HG03342 (cell line): ENCODE data around the gene CATSPERB.
"Not testable (repeated sequence)": the region's sequence is repeated elsewhere in the genome, so short reads cannot be mapped to it uniquely, and the experiment has no call there.

Source experiments
- ATAC-seq: cut with Tn5 transposase; IDR thresholded peaks from one replicate; pipeline ENCODE4 v1.9.1; 2021; ENCODE audit warnings: mild to moderate bottlenecking, moderate library complexity; ENCODE audit not compliant: unreplicated experiment

Gene CATSPERB

DNA sequence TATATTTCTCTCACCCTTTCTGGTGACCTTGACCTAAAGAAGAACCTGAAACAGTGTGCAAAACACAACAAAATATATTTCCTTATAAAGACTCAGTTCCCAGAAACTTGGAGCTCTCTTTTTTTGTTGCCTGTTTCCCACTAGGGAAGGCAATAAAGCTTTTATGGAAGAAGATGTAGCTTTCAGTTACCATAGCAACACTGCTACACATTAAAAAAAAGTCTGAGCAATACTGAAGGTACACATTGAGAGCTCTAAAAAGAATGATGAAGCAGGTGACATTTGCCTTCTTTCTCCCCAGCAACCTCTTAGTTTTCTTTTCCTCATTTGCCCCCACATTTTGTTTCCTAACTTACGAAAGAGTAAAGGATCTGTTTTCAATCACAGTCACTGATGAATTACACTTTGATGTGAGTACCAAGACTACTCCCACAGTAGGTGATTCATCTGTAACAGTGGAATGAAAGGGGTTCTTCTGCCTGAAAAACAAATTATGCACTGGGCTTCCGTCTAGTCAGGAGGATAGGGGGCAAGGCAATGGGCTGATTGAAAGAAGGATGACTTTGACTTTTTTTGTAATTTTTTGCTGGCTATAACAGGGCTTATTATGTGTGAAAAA lies 1.1 kb upstream of the CATSPERB start:
- no peak for ATAC-seq

DNA sequence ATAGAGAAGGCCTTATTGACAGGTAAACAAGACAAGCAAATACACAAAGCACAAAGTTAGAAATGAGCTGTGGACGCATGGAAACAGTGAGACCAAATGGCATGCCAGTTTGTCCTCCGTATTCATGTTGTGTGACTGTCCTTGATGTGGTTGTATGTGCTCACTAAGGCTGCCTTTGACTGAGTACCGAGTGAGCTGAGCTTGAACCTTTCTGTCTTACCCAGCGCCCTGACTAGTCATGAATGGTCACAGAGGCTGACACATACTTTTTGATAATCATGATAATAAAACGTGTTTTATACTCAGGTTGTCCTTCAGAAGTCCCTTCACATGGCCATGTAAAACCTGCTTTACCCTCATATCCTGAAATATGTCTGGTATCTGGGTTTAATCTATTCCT lies 553 bp upstream of the CATSPERB start:
- ATAC-seq = no peak

DNA sequence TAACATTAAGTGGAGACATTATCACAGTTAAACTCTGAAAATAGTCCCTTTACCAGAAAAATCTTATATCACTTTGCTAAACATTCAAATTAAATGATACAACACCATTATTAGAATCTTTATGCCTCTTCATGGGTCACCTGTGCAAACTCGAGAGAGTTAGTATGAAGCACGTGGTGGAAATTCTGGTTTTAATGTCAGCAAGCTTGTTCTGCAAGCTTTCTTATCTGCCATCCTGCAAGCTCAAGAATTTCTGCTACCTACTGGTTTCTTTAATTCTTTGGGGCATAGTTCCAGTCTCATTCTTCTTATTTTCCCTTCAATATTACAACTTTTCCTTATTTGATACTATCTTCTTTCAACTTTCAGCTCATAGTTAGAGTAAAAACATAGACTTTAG lies 868 bp downstream of the CATSPERB start:
- ATAC-seq = no peak

DNA sequence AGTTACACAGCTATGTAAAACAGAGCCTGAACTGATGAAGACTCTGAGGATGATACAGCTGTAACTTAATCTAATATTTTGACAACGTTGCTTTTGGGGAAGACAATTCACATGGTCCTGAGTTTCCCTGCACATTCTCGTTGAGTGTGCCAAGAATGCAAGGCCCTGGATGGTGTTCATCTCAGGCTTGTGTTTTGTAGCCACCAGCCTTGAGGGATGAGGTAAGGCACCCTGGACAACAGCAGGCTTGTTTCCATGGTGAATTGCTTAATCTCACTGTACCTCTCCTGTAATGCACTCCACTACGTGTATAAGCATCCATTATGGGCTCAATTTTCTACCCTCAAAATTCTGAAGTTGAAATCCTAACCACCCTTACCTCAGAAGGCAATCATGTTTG lies 2.1 kb downstream of the CATSPERB start:
- no peak for ATAC-seq

DNA sequence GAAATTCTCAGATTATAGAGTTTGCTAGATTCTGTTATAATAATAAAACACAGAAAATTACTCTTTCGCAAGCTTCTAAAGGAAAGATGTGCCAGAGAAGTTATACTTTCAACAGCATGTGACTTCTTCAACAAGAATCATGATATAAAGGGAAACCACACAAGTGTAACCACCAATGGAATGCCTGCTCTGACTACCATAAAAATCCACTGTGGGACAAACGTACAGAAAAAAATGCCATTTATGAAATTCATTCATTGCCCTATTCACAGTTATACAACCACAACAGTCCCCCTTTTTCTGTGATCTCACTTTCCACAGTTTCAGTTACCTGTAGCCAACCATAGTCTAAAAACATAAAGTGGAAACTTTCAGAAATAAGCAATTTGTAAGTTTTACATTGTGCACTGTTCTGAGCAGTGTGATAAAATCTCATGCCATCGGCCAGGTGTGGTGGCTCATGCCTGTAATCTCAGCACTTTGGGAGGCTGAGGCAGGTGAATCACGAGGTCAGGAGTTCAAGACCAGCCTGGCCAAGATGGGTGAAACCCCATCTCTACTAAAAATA lies 3.2 kb downstream of the CATSPERB start:
- ATAC-seq = no peak

DNA sequence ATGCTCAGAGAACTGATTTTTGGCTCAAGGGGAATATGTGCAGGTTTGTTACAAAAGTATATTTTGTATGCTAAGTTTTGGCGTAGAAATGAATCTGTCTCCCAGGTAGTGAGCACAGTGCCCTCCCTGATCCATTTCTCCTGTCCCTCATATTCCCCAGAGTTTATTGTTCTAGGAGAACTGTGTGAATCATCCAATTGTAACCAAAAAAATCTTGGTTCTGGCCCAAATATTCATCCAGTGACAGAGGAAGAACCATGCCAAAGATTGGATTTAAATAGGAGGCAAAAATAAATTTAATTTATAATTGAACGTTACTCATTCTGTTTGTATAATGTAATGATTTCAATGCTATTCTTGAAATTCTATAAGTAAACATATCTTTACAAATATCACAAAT lies 4.8 kb downstream of the CATSPERB start:
- no peak for ATAC-seq

DNA sequence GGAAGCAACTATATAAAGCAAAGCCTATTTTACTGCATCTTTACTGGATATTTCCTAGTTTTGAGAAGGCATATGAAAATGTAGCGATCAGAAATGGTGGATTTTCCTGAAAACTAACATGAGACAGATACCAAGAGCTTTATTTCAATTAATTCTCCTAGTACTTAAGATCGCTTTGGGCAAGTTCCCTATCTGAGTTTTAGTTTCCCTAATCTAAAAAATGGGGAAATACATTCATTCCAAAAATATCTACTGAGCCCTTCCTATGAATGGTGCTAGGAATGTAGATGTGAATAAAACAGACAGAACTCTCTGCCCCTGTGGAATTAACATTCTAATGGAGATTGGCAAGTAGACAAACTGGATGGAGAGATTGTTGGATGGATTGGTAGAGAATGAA lies 8.4 kb downstream of the CATSPERB start:
- ATAC-seq = no peak

DNA sequence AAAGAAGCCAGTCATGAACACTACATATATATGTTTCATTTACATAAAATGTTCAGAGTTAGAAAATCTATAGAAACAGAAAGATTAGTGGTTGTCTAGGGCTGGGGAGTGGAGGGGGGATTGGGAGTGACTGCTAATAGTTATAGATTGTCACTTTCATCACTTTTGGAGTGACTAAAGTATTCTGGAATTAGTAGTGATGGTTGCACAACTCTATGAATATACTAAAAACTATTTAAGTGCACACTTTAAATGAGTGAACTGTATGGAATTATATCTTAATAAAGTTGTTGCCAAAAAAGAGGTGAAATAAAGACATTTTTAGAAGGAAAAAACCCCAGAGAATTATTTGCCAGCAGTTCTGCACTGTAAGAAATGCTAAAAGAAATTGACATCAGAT lies 9.5 kb downstream of the CATSPERB start:
- ATAC-seq = no peak

DNA sequence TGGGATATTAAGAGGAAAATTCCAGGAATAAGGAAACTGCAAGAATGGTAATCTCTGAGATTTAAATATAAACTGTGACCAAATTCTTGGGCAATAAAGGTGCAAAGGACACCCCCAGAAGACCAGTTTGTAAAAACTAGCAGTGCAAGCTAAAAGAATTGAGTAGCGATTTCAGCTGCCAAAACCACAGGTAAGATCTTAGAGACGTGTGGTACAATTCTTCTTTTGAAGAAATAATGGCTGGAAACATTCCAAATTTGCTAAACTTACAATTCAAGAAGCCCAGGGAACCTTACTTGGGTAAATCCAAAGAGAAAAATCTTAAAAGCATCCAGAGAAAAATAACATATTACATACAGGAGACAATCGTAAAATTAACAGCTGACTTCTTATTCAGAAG lies 12.0 kb downstream of the CATSPERB start:
- no peak for ATAC-seq

DNA sequence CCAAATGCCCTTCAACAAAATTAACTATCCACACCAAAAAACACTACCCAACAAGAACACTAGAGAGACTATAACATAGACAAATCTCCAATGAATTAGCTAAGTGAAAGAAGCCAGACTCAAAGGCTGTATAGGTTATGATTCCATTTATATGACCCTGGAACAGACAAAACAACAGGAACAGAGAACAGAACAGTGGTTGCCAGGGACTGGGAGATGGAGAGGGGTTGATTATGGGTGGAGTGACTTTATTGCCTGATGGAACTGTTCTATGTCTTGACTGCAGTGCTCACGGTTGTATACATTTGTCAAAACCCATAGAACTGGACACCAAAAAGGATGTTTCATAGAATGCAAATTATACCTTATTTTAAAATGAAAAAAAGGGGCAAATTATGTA lies 14.9 kb downstream of the CATSPERB start:
- ATAC-seq = no peak

DNA sequence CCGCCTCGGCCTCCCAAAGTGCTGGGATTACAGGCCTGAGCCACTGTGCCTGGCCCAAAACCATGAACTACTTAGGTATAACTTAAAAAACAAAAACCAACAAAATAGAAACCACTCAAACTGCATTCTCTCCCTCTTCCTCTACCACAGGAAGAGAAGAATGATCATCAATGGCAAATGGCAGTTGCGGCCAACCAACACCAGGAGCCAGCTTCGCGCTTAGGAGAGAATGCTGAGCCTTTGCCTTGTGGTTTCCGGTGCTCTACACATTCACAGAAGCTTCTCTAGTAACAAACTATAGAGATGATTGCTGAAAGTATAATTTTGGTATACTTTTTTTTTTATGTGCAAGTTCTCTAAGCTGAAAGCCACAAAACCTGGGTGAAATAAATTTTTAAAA lies 17.1 kb downstream of the CATSPERB start:
- no peak for ATAC-seq

DNA sequence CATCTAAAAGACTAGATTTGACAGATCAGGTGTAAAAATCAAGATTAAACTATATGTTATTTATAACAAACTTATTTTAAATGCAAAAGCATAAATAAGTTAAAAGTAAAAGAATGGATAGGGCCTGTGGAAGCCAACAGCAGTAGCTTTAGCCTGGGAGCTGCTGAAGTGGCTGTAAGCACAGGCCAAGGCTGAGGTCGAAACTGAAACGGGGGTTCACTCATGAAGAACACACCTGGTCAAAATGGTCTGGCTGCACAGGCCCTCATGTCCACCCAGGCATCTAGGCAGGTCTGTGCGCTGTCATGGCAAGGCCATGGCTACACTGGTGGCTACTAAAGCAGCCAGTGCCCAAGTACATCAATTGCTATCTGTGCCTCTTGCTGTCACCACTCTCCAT lies 23.1 kb downstream of the CATSPERB start:
- no peak for ATAC-seq

DNA sequence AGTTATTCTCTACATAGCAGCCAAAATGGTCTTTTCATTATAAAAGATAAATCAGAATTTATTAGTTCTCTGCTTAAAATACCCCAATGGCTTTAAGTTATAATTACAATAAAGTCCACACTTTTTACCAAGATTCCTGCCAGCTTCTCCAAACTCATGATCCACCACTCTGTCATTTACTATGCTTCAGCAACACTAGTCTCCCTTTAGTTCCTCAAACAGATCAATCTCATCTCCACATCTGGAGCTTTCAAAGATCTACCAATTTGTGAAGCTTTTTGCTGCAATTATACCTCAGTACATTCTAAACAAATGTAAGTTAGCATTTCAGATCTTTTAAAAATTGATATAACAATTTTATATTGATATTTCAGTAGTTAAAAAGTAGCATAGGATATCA lies 24.9 kb downstream of the CATSPERB start:
- ATAC-seq = no peak

DNA sequence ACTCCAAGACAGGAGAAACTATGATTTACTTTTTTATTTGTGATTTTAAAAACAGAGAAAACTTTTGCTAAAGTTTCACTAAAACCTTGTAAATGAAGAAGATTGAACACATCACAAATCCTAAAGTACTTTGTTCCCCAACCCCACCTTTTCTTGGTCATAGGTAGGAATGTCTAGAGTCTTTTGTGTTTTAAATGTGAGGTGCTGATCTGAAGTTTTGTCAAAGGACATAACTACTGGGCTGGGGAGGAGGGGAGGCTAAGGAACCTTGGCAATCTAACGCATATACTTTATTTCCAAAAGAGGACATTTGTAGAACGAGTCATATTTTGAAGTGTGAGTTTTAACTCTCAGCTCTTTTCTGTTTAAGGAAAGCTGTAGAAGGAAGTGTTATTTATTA lies 37.2 kb downstream of the CATSPERB start:
- ATAC-seq = no peak

DNA sequence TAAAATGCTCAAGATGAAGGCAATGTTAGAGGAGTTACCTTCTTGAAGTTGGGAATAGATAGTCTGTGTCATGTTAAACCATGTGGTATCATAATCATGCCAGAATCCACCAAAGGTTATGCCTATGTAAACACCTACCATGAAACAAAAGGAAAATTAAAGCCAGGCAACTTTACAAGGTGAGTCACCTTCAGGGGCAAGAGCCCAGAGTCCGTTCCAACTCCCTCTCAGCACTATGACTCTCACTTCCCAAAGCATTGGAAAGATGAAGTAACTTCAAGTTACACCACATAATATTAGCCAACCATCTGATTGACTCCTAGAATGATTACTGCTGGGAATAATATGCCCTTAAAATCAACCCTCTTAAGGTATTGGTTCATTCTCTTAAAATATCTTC lies 38.5 kb downstream of the CATSPERB start:
- no peak for ATAC-seq

DNA sequence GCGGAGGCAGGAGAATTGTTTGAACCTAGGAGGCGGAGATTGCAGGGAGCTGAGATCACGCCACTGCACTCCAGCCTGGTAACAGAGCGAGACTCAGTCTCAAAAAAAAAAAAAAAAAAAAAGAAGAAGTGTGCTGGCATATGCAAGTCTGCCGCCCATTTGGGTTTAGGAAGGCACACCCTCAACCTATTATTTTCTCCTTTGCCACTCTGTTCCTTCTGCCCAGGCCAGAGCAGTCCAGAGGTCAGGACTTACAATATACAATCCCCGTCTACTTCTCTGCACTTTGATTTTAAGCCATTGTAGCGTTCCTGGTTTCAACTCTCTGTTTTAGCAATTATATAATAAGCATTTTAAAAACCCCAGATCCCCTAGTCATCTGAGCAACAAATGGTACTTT lies 39.8 kb downstream of the CATSPERB start:
- ATAC-seq = no peak

DNA sequence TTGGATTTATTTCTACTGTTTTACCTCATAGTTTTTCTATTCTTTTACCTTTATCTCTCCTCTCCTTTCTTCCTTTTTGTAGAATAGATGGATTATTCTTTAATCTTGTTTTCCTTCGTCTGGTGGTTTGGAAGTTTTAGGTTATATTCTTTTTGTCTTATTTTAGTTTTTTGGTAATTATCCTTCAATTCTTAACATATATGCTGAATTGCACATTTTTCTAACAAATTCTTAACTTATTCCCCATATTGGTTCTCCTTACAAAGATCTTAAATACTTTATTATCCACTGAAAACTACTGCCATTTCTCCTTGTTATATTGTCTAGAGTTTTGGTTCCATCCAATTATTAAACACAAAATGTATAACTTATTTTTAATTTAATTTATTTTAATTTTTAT lies 42.3 kb downstream of the CATSPERB start:
- ATAC-seq = no peak

DNA sequence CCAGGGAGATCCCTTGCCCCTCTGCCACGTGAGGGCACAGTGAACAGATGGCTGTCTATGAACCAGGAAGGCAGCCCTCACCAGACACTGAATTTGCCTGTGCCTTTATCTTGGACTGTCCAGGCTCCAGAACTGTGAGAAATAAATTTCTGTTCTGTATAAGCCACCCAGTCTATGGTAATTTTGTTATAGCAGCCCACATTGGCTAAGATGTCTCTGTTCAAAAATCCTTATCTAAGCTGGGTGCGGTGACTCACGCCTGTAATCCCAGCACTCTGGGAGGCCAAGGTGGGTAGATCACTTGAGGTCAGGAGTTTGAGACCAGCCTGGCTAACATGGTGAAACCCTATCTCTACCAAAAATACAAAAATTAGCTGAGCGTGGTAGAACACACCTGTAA lies 44.5 kb downstream of the CATSPERB start:
- not testable (repeated sequence) for ATAC-seq

DNA sequence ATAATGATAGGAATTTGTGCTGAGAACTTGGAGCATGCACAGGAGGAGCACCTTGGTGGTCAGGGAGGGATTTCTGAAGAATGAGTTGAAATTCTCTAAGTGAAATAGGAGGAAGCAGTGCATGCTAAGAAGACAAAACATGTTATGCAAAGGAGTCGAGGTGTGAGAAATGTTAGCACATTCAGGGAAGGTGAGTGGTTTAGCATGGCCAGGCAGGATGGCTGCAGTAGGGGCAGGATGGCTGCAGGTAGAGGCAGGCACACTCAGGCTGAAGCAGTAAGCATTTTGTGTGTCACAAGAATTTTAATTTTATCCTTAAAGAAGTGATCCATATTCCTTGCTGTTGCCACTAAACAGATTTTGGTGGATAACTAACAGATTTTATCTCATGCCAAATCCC lies 46.3 kb downstream of the CATSPERB start:
- no peak for ATAC-seq

DNA sequence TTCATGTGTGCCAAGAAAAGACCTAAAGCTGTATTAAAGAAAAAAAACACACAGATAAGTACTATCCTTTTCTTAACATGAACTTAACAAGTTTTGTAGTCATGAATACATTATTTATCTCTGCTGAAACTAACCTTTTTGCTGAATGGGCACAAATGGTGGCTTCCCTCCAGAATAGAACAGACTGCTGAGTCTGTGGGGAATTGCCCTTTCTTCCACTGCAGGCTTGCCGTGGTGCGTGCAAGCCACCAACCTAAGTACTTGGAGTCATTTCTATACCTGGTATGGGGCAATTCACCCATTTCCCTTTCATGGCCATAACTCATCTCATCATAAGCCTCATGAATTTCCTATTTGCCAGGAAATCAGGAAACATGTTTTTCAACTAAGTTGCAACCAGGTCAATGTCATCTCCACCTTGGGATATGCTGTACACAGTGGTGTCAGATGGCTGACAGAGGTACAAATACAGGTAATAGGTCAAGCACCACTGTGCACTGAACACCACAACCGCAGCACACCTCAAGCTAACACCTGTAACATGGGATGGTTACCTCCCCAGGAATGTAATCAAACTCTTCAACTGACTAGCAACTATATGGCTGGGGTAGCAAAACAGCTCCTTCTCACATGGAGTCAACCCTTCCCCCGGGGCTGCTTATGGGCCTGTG lies 49.9 kb downstream of the CATSPERB start:
- no peak for ATAC-seq

DNA sequence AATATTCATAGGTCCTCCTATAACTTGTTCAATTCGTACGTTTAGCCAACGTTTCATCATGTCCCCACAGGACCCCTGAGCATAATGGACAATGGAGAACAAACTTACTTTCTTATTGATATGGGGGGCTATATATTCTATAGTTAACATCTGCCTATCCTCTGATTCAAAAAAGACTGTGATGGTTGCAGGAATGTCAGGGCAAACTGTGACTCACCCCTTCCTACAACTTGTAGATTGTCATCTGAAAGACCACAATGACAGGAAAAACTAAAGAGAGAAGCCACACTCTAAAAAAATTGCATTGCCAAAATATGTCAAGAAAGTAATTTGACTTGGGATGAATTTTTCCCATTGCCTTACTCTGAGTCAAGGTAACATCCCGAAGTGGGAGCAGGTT lies 50.8 kb downstream of the CATSPERB start:
- no peak for ATAC-seq

DNA sequence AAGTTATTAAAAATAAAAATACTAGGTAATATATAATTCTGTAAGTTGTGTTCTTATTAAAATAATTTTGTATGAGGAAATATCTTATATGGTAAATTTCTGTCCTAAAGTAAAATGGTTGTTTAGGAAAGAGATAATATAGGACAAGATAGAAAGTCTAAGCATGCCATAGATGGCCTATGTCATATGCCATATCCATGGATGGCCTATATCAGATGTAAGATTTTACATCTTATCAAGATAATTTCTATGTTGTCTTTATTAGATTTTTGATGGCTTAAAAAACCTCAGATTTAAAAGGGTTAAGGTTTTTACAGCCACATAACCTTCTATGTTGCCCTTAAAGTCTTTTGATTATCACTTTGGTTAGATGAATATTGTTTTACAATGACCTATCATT lies 52.6 kb downstream of the CATSPERB start:
- no peak for ATAC-seq

DNA sequence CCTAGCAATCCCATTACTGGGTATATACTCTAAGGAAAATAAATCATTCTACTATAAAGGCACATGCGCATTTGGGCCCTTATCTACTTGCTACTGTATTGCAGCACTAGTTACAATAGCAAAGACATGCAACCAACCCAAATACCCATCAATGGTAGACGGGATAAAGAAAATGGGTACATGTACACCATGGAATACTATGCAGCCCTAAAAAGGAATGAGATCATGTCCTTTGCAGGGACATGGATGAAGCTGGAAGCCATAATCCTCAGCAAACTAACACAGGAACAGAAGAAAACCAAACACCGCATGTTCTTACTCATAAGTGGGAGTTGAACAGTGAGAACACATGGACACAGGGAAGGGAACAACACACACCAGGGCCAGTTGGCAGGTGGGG lies 54.2 kb downstream of the CATSPERB start:
- ATAC-seq = not testable (repeated sequence)
